SK-N-MC (cell line): Measurements from ENCODE around the gene CLIC5.

Source experiments
- DNase-seq: peaks from one replicate; pipeline ENCODE4 v3.0.0-alpha.2; 2011; ENCODE audit warnings: low read depth, low spot score
- H3K27ac ChIP-seq: fragments of 200-600 bp; sonication (generic); 2 replicates; pipeline ENCODE4 v1.5.1; 2016; ENCODE audit warnings: mixed run types
- H3K36me3 ChIP-seq: fragments of 200-600 bp; sonication (generic); 2 replicates; pipeline ENCODE4 v1.6.1; 2017; ENCODE audit warnings: antibody characterized with exemption, low read length, mixed read lengths; ENCODE audit not compliant: insufficient read depth
- H3K4me3 ChIP-seq: fragments of 200-600 bp; sonication (generic); 2 replicates; pipeline ENCODE4 v1.5.1; 2016
- H3K9ac ChIP-seq: fragments of 200-600 bp; sonication (generic); 2 replicates; pipeline ENCODE4 v1.8.0; 2017; ENCODE audit warnings: mixed run types, mixed read lengths; ENCODE audit not compliant: insufficient read length
- H3K9me3 ChIP-seq: fragments of 200-600 bp; sonication (generic); 2 replicates; pipeline ENCODE4 v1.6.1; 2017; ENCODE audit warnings: low read depth, mild to moderate bottlenecking, antibody characterized with exemption, low read length, moderate library complexity, mixed read lengths
- EZH2 ChIP-seq: fragments of 200-600 bp; sonication (generic); IDR thresholded peaks from one replicate; pipeline ENCODE4 v1.6.1; 2017; ENCODE audit warnings: antibody characterized with exemption
- FOXP2 ChIP-seq: optimal IDR thresholded peaks from 2 replicates; pipeline ENCODE3; 2011; ENCODE audit warnings: mild to moderate bottlenecking, moderate library complexity; ENCODE audit not compliant: insufficient read depth; ENCODE audit errors: extremely low read length, control extremely low read depth
- POLR2AphosphoS5 ChIP-seq: IDR thresholded peaks from 2 replicates; pipeline ENCODE4 v1.6.1; 2012; ENCODE audit warnings: mild to moderate bottlenecking, low read depth, low read length, borderline replicate concordance

Gene CLIC5

GRCh38 chr6:46012834-46013233, 2.8 kb downstream of the CLIC5 start:
- Histone ChIP-seq H3K27ac (no peak overlapping the region), H3K9ac (no peak overlapping the region)

GRCh38 chr6:46011188-46012085, 4.2 kb downstream of the CLIC5 start:
- Histone ChIP-seq H3K36me3 (no peaks in the 10 kb centered on the region), H3K9me3 (no peaks in the 10 kb centered on the region), H3K27ac (no peak overlapping the region), H3K4me3 (no peak overlapping the region), H3K9ac (no peak overlapping the region)
- DNase-seq: no peak
- TF ChIP-seq POLR2AphosphoS5 (no peak), EZH2 (no peak), FOXP2 (no peak)

More at GRCh38 chr6:46012834-46013233, 2.8 kb downstream of the CLIC5 start:
- no peaks in the 10 kb centered on the region for H3K9me3 ChIP-seq
- no peaks in the 10 kb centered on the region for H3K36me3 ChIP-seq
- H3K4me3 ChIP-seq: no peak overlapping the region
- TF ChIP-seq POLR2AphosphoS5 (no peak), EZH2 (no peak), FOXP2 (no peak)
- DNase-seq: no peak

- H3K4me3 ChIP-seq: no peak overlapping the region
- H3K36me3 ChIP-seq: no peaks in the 10 kb centered on the region
- no peak for TF ChIP-seq FOXP2
- TF ChIP-seq EZH2: no peak
- no peak for TF ChIP-seq POLR2AphosphoS5
- no peak for DNase-seq
- no peak overlapping the region for H3K27ac ChIP-seq
- no peak overlapping the region for H3K9ac ChIP-seq
- H3K9me3 ChIP-seq: no peaks in the 10 kb centered on the region
Measured at GRCh38 chr6:46010771-46011170, 4.9 kb downstream of the CLIC5 start.

GRCh38 chr6:46010270-46010669, 5.4 kb downstream of the CLIC5 start:
- Histone ChIP-seq H3K9me3 (no peaks in the 10 kb centered on the region), H3K36me3 (no peaks in the 10 kb centered on the region), H3K9ac (no peak overlapping the region), H3K4me3 (no peak overlapping the region), H3K27ac (no peak overlapping the region)
- TF ChIP-seq POLR2AphosphoS5 (no peak), FOXP2 (no peak), EZH2 (no peak)
- no peak for DNase-seq

GRCh38 chr6:46002264-46002663, 13.4 kb downstream of the CLIC5 start:
- TF ChIP-seq POLR2AphosphoS5 (no peak), EZH2 (no peak), FOXP2 (no peak)
- no peak overlapping the region for H3K27ac ChIP-seq
- no peak overlapping the region for H3K9ac ChIP-seq
- no peak for DNase-seq
- H3K36me3 ChIP-seq: no peaks in the 10 kb centered on the region
- no peaks in the 10 kb centered on the region for H3K9me3 ChIP-seq
- H3K4me3 ChIP-seq: no peak overlapping the region

- DNase-seq: no peak
- TF ChIP-seq FOXP2: no peak
- no peak for TF ChIP-seq EZH2
- no peak for TF ChIP-seq POLR2AphosphoS5
- H3K9me3 ChIP-seq: no peaks in the 10 kb centered on the region
- H3K36me3 ChIP-seq: no peaks in the 10 kb centered on the region
- no peak overlapping the region for H3K4me3 ChIP-seq
- no peak overlapping the region for H3K27ac ChIP-seq
- no peak overlapping the region for H3K9ac ChIP-seq
Measured at GRCh38 chr6:46000905-46001304, 14.8 kb downstream of the CLIC5 start.

GRCh38 chr6:45998524-45998923, 17.1 kb downstream of the CLIC5 start:
- Histone ChIP-seq H3K9ac (no peak overlapping the region), H3K36me3 (no peaks in the 10 kb centered on the region), H3K27ac (no peak overlapping the region), H3K4me3 (no peak overlapping the region), H3K9me3 (no peaks in the 10 kb centered on the region)
- no peak for TF ChIP-seq POLR2AphosphoS5
- TF ChIP-seq EZH2: no peak
- TF ChIP-seq FOXP2: no peak
- no peak for DNase-seq

- Histone ChIP-seq H3K36me3 (no peaks in the 10 kb centered on the region), H3K4me3 (no peak overlapping the region), H3K9ac (no peak overlapping the region), H3K27ac (no peak overlapping the region), H3K9me3 (no peaks in the 10 kb centered on the region)
- no peak for DNase-seq
- TF ChIP-seq POLR2AphosphoS5: no peak
- TF ChIP-seq FOXP2: no peak
- no peak for TF ChIP-seq EZH2
Measured at GRCh38 chr6:45997875-45998506, 17.7 kb downstream of the CLIC5 start.
